ENCODE measurements around the gene TCFL5.
A peak's percentile ranks its signal among the peaks of the same experiment; 100 is the strongest.

Gene TCFL5

GRCh38 chr20:62861726-62862336 is at the start of gene TCFL5:
TSS of gene TCFL5 (minus strand) at chr20:62861822. CDS start at chr20:62861670, 152 bp downstream.
- peak; percentile 47 for DNase-seq

- no peak for DNase-seq
These were observed 49.3 kb upstream of the TCFL5 start for GRCh38 chr20:62910777-62911497.

- DNase-seq, result no peak
These were observed 48.7 kb upstream of the TCFL5 start for GRCh38 chr20:62910217-62910766.

- DNase-seq, result peak; percentile 84
These were observed 47.6 kb upstream of the TCFL5 start for GRCh38 chr20:62908971-62909791.

- no peak for DNase-seq
These were observed 46.0 kb upstream of the TCFL5 start for GRCh38 chr20:62907384-62908317.

- DNase-seq, result no peak
These were observed 45.2 kb upstream of the TCFL5 start for GRCh38 chr20:62906647-62907375.

GRCh38 chr20:62906209-62906608 is 44.6 kb upstream of the TCFL5 start:
- DNase-seq, result no peak

GRCh38 chr20:62905536-62906117 is 44.0 kb upstream of the TCFL5 start:
- no peak for DNase-seq

GRCh38 chr20:62902926-62903615 is 41.4 kb upstream of the TCFL5 start:
- DNase-seq, result no peak

GRCh38 chr20:62901891-62902290 is 40.3 kb upstream of the TCFL5 start:
- no peak for DNase-seq

GRCh38 chr20:62900692-62901584 is 39.3 kb upstream of the TCFL5 start:
- DNase-seq, result peak; percentile 52

GRCh38 chr20:62900052-62900691 is 38.5 kb upstream of the TCFL5 start:
- peak; percentile 34 for DNase-seq

- no peak for DNase-seq
These were observed 38.0 kb upstream of the TCFL5 start for GRCh38 chr20:62899633-62900051.

- DNase-seq, result no peak
These were observed 37.5 kb upstream of the TCFL5 start for GRCh38 chr20:62898970-62899632.

GRCh38 chr20:62898093-62898964 is 36.7 kb upstream of the TCFL5 start:
- no peak for DNase-seq

GRCh38 chr20:62897666-62898065 is 36.0 kb upstream of the TCFL5 start:
- no peak for DNase-seq

GRCh38 chr20:62896526-62896925 is 34.9 kb upstream of the TCFL5 start:
- peak; percentile 42 for DNase-seq

Data from NCI-H510A (cell line).